Daoy (cell line): ENCODE results near the gene CCDC171. TPM values are rescaled to one million over a fixed set of nuclear protein-coding genes. Genes with fewer than 3 reads are reported as not detected.
A peak's percentile ranks its signal among the peaks of the same experiment; 100 is the strongest.

Experiments used
- DNase-seq: peaks from one replicate; pipeline ENCODE4 v3.0.0-alpha.2; 2015; ENCODE audit warnings: low read depth
- total RNA-seq: library from RNA; depleted of rRNA; stranded (reverse); fragments of >200 nt; shearing (Covaris generic); gene quantifications from 2 replicates; pipeline ENCODE4 v1.2.3, GENCODE V29; 2014

Gene CCDC171
- total RNA-seq, 1 experiment from 2014 or later = 0.57 TPM

DNA sequence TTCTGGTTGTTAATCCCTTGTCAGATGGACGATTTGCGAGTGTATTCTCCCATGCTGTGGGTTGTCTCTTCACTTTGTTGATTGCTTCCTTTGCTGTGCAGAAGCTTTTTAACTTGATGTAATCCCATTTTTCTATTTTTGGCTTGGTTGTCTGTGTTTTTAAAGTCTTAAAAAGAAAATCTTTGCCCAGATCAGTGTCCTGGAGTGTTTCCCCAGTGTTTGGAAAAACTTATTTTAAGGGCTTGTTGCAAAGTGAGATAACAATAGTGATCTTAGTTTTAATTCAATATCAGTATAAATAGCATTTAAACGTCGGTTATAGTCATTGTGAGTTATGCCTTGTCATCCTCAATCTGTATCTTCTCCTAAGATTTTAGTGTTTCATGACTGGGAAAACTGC lies 329.5 kb downstream of the CCDC171 start:
- DNase-seq = no peak

DNA sequence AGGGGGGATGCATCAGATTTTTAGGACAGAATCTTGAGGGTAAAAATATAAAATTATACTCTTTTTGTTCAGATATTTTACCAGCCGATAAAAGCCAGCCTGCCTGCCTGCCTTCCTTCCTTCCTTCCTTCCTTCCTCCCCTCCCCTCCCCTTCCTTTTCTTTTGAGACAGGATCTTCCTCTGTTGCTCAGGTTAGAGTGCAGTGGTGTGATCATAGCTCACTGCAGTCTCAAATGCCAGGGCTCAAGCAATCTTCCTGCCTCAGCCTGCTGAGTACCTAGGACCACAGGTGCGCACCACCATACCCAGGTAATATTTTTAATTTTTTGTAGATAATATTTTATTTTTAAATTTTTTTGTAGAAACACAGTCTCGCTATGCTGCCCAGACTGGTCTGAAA lies 330.0 kb downstream of the CCDC171 start:
- no peak for DNase-seq

DNA sequence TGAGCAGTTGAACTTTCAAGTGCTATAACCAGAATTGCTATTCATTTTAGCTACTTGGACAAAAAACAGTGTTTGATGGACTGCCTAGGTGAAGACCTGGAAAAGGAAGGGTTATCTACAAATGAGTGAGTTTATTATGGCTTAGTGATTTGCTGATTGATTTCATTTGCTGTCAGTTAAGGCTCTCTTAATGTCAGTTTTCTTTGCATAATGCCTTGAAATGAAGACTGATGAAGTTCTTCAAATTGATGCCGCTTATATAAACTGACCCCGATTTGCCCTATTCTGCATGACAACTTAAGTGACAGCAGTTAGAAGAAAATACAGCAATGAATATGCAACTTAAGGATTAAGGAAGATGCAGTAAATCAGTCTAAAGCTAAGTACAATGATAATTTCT lies 332.6 kb downstream of the CCDC171 start:
- no peak for DNase-seq

DNA sequence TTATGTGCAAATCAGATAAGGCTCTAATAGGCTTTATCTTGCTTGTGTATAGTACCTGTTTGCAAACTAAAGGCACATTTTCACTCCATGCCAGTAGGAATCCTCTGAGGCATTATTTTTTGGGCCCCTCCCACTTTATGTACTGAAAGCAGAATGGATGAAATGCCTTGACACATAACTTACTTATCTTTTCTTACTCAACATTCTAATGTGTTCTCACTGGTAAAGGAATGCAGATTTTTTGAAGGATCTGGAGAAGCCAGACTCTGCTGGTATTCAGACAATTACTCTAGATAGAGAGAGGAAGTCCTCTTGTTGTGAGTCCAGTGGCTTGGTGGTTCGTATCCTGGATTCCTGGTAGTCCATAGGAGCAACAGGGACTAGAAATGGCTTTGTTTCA lies 336.7 kb downstream of the CCDC171 start:
- no peak for DNase-seq

DNA sequence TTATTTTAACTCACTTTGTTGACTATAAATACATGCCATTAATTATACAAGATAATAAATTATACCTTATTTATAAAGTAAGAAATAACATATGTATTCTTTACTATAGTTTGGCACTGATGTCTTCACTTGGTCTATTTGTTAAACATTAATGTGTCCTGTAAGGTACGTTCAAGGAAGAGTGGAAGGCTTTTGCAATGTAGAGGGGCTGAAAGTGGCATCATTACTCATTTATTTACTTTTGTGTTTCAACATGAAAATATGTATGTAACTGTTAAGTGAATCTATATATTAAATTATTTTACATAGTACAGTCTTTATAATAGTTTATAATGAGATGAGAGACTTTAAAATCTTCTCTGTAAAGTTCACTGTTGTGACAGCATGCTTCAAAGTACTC lies 348.7 kb downstream of the CCDC171 start:
- no peak for DNase-seq

DNA sequence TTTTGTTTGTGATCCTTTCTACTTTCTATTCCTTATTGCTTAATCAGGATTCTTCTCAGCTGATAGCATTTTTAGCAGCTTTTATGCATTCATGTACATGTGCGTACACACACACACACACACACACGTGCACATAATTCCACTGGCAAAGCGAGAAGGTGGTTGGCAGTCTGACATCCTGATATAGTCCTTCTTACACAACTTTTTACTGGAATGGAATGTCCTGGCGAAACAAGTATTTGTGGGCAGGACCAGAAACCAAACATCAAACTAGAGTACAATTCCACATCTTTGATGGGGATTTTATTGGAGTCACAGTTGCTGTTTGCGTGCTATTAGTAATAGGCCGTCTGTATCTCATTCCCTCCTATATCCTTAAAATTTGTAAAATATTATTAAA lies 356.5 kb downstream of the CCDC171 start:
- DNase-seq = no peak

DNA sequence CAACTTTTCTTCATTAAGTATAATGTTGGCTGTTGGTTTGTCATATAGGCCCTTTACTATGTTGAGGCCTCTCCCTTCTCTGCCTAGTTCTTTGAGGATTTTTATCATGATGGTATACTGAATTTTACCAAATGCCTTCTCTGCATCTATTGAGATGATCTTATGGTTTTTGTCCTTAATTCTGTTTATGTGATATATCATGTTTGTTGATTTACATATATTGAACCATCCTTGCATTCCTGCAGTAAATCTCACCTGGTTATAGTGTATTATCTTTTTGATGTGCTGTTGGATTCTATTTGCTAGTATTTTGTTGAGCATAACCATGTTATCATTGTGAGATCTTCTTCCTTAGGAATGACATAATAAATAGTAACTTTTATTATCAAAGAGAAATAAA lies 362.9 kb downstream of the CCDC171 start:
- no peak for DNase-seq

DNA sequence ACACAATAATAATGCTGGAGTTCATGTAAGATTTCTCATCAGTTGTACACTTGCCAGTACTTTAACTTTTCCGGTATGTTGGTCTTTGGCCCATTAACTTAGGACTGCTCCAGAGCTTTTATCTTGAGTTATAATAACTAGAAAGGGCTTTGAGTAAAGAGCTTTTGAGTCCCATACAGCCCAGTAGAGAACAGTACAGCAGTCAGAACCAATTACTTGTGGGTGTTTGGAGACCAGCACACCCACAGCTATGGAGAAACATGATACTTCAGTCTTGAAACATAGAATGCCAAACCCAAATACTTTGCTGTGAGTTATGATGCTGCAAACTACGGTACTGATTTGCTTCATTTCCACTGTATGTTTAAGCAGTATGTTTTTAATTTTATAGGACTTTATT lies 374.3 kb downstream of the CCDC171 start:
- no peak for DNase-seq

DNA sequence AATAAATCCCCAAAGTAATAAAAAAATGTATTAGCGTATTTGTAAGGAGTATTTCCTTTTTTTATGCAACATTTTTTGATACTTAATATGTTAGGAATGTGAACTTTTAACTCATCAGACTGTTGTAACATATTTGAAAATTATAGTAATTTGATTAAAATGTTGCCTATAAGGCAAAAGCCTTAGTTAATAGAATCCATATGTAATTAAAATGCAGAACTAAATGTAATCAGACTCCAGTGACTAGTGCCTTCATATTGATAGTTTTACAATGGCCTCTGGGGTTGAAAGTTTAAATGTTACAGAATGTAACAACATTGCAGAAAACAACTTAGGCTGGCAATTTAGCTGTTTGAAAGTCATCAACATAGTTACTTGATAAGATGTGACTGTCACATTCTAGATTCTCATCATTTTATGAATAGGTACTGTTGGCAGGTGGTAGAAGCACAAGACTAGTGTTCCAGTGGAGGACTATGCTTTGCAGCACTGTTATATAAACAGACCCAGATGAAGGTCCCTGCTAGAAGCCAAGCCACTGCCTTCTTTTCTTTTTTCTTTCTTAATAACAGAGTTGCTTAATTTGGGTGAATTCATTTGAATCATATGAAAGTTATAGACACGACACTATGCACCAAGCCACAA lies 382.9 kb downstream of the CCDC171 start:
- DNase-seq = no peak

DNA sequence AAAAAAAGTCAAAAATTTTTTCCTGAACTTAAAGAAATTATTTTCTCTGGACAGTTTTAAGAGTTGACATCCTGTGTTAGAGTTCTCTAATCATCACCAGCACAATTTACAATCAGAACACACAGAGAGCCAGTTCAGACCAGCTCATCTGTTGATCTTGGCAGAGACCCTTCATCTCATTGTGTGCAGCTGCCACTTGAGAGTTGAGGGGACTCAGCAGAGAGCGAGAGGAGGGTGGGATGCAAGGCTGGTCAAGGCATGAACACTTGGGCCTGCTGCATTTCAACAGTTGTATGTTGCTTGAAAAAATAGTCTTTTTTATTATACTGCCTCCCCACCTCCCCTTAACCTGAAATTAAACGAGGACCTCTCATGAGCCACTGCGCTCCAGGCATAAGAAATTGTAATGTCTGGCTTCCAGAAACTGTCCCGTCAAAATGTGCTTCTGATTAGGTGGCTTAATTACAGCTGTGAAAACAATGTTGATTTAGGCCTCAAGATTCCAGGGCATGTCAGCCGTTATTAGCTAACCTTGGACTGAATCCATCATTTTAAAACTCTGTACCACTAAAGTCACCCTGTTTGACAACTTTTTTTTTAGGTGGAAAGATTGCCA lies 383.6 kb downstream of the CCDC171 start:
- DNase-seq = peak; percentile 67

DNA sequence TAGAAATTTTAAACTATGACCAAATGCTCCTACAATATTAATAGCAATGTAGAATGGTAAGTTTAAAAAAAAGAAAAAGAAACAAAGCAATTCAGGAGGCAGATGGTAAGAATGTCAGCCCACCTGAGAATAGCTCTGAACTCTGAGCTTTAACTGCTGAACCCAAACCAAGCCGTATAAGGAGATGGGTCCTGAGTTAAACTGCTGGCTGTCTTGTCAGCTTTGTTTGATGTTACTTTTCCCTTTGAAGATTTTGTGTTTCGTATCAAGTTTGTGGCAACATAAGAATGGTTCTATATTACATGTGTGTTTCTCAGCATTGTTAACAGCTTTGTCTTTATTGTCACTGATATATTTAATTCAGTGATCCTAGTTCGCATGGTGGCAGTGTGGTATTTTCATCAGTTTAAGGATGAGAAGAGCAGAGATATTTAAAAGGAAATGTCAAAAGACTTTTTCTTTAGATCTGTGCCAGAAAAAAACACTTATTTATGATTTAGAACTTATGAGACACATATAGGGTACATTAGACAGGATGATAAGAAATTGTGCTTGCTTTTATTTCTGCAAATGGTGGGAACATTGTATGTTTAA lies 390.1 kb downstream of the CCDC171 start:
- peak; percentile 5 for DNase-seq

DNA sequence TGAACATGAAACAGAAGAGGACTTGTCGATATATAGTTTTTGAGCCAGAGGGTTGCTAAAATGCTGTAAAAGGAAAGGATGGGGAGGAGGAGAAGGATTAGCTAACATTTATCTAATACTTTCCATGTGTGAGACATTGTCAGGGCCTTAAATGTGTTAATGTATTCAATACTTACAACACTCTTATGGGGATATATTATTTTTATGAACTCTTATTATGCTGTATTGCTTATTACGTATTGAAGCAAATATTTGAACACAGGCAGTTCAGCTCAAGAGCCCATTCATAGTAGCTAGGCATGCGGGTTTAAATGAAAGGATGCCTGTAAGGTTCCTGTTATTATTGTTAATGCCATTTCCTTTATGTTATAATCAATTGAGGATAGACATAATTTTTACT lies 391.5 kb downstream of the CCDC171 start:
- DNase-seq = no peak

DNA sequence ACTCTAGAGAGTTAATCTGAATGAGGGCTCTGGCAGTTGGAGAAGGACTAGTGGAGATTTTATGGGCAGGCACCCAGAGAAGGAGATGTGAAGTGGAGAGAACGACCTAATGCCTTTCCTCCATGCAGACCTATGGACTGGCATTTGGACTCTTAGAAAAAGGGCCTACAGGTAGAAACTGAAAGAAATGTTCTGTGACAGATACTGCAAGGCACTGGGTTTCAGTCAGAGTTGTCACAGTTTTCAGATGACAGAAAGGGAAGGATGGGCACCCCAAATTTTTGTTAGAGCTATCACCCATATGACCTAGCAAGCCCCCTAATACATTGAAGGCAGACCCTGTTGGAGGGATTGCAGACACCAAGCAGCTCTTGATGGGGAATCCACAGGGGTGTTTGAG lies 406.8 kb downstream of the CCDC171 start:
- no peak for DNase-seq

DNA sequence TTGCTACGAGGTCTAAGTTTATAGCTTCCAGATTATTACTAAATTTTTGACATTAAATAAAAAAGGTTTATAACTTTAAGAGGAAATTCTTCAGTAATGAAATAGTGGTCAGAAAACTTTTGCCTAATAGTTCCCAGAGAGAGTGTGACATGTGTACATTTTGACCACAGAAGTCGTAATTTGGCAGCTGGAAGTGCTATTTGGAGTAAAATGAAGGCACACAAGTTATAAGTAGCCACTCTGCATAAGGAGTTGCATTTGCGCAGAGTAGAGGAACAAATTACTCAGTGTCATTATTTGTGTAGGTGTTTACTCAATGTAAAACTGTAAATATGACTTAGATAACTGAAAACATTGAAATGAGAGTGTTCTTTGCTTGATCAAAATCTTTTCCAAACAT lies 408.4 kb downstream of the CCDC171 start:
- no peak for DNase-seq

DNA sequence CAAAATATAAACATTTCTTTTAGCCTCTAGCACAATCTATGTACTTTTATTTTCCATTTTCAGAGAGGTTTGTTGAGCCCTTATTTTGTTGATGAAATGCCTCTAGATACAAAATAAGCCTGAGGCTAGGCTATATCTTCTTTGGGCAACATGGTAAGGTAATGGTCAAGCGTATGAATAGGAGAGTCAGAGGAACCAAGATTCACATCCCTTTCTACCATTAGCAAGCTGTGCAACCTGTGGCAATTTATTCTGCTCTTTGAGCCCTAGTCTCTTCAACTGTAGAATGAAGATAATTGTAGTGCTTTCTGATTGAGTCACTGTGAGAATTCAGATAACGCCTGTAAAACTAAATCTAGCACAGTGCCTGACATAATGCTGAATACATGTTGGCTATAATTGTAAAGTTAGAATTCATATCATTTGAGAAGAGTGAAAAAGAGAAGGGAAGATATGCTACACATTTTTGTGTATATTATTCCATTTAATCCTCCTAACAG lies 412.5 kb downstream of the CCDC171 start:
- no peak for DNase-seq

DNA sequence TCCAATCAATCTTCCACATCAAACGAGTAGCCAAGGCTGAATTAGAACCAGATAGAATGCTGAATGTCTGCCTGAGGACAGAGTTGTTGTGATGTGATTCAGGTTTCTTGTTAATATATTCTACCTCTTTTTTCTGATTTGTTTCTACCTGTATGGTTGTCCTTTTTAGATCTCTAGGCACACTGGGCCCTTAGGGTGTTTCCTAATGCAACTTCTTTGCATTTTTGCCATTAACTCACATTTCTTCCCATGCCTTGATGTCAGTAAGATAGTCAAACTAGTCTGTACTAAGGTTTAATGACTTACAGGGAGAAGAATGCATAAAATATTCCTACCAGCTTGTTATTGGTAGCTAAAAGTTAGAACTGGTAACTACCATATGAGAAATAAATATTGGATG lies 413.6 kb downstream of the CCDC171 start:
- no peak for DNase-seq

DNA sequence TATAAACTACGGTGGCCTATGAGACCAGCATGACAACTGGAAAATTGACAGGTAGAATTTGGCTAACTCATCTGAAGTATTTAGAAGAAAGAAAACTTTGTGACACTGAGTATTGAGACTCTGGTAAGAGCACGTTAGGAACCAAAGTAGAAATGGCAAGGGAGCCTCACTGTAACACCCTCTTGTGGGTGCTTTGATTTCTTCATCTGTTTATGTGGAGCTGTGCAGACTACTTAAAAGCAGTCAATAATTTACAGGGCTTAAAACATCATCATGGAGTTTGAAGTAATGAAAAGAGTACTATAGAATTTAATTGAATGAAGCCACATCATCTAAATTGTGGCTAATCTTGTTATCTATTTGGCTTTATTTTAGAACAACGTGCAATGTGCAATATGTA lies 414.2 kb downstream of the CCDC171 start:
- no peak for DNase-seq

DNA sequence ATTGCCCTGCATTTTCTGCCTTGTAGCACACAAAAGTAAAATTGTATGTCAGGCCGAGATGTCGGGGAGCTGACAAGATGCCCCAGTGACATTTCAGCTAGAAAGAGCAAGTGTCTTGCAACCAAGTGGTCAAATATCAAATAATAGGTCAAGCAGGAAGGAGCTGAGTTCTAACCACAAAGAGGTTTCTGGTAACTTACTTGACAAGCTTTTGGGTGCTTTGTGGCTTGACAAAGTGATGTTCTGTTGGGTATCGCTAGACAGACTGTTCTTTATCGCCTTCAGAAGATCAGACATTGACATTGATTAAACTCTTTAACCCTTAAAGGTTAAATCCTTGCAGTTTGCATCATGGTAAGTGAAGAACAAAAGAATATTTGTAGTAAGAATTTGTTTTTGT lies 419.9 kb downstream of the CCDC171 start:
- no peak for DNase-seq

DNA sequence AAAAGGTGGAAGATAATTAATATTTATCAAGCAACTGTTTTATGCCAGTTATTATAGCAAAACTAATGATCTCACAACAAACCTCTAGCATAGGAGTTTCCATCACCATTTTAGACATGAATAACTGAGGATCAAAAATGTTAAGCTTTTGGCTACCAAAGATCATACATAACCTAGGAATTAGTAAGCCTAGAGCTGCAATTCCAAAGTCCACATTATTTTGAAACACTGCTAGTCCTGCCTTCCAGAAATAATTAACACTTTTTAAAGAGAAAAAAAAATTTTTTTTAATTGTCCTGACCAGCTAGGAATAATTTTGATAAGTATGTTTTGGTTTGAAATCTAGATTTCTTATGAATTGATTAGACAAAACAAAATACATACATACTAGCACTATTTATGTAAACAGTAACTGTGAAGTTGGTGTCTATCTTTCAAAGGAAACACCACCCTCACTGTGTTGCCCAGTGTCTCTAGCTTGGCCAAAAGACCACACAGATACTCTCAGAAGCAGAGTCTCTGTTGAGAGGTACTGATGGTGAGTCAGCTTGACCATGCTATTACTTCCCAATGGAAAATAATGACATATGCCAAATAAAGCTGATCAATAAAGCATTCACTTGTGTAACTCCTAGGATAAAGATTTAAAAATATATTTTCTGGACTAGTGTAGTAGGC lies 422.4 kb downstream of the CCDC171 start:
- no peak for DNase-seq

DNA sequence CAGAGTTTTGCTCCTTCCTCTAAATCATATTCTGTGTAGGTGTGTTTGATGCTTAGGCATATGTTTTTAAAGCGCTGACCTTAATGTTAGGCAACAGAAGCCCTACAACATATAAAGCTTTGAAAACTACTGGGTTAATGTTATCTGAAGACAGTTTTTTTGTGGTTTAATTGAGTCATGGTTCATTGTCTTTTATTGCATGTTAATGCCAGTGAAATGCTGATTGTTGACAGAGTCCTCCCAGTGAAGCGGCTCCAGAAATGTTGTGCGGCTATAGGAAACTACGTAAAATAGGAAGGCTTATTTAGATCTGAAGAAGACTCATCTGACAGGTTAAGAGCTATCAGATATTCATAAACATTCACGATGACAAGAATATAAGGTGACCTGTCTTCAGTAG lies 424.6 kb downstream of the CCDC171 start:
- no peak for DNase-seq

DNA sequence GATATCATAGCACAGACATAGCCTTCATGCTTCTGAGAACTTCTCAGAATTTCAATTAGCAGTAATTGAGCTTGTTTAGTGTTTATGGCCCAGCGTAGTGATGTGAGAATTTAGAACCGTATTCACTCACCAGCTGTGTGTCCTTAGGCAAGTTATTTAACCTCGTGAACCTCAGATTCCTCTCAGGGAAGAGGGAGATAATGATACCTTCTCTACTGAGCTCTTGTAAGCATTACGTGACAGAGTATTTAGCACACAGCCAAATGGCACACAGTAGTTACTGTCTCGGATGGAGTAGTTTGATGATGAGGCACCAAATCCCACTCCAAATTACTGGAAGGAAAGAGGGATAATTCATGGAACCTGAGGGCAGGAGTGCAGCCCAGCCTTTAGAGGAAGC lies 429.3 kb downstream of the CCDC171 start:
- DNase-seq = no peak

DNA sequence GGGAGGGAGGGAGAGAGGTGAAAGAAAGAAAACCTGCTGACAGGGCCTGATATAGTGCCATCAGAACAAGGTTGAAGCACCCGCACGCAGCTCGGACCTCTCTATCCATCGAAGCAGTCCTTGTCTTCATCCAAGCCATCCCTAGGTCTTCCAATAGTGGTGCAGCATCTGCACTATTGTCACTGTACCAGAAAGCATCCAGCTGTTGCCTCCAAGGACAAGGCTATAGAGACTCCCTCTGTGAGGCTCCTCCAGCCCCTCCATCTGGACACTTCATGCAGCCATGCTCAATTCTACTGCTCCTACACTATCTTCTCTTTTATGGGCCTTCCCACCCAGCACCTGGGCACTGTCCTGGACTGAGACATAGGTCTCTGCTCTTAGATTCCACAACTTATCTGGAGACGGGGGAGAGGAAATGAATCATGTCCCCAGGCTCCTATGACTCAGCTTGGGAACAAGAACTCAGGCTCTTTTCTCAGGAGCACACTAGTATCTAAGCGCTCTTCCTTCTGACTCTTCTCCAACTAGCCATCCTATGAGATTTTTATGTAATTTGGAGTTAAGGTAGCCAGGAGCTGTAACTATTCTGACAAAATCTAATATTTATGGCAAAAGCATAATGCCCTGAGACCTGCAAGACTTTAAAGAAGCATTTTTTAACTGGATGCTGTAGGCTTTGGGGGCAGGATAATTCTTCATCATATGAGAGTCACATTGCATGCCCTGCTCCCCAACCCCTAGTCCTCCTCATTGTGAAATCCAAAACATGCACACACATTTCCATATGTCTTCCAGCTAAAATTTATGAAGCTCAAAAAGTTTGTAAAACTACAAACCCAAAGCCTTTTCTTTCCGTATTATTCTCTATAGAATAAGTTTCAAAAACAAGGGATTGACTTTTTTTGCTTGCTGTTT lies 446.8 kb downstream of the CCDC171 start:
- peak; percentile 81 for DNase-seq
